ENCODE measurements around the gene RCAN1. TPM values are rescaled to one million over a fixed set of nuclear protein-coding genes. Genes with fewer than 3 reads are reported as not detected.

RCAN1 gene
- total and polyA plus RNA-seq, 2 of the 13 experiments (the other 11 are each of a cell fraction or from before 2014, with no cell fraction given), result 9.4 to 34.1 TPM

DNA sequence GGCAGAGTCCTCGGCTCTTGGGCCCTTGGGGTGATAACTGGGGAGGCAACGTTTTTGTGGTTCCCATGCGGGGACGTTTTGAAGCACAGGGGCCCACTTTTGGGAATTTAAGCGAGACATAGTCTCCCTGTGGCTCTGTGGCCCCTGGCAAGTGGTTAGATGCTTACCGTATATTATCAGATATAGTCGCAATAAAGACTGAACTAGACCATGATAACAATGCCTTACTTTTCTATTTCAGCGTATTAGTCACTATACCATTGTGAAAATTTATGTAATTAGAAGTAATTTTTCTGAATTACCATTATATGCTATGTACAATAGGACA, 538 bp upstream of the RCAN1 start (continued):
- TF ChIP-seq GZF1 (CRISPR knock-in tag; IDR thresholded peaks at IDR 0.05) (peak; percentile 99), ETV5 (CRISPR knock-in tag; IDR thresholded peaks at IDR 0.05; ENCODE audit: borderline replicate concordance) (no peak), ZNF619 (CRISPR knock-in tag; IDR thresholded peaks at IDR 0.05) (no peak), AGO1 (IDR thresholded peaks at IDR 0.05; ENCODE audit: low read depth, low read length, poor library complexity, severe bottlenecking) (no peak), FOXA3 (CRISPR knock-in tag; IDR thresholded peaks at IDR 0.05) (no peak), ZKSCAN8 (CRISPR knock-in tag; IDR thresholded peaks at IDR 0.05; ENCODE audit: borderline replicate concordance) (no peak), ZBTB1 (CRISPR knock-in tag; IDR thresholded peaks at IDR 0.05; ENCODE audit: borderline replicate concordance) (no peak), ZFY (CRISPR knock-in tag; IDR thresholded peaks at IDR 0.05) (no peak), NFE2L2 (IDR thresholded peaks at IDR 0.05; ENCODE audit: low read length) (no peak), RORA (CRISPR knock-in tag; IDR thresholded peaks at IDR 0.05) (no peak), ZNF530 (CRISPR knock-in tag; IDR thresholded peaks at IDR 0.05; ENCODE audit: low read depth) (no peak), CBX2 (IDR thresholded peaks at IDR 0.05; ENCODE audit: low read depth, low read length) (no peak), CBX2 (CRISPR knock-in tag; IDR thresholded peaks at IDR 0.05; ENCODE audit: low read depth) (no peak), SAFB2 (CRISPR knock-in tag; IDR thresholded peaks at IDR 0.05; ENCODE audit: borderline replicate concordance, low read depth) (no peak), RXRB (CRISPR knock-in tag; IDR thresholded peaks at IDR 0.05; ENCODE audit: borderline replicate concordance) (peak; percentile 31; the same call in 1 of the 2 replicates), MIER2 (CRISPR knock-in tag; IDR thresholded peaks at IDR 0.05) (no peak)
- TF ChIP-seq, protein P1, sequence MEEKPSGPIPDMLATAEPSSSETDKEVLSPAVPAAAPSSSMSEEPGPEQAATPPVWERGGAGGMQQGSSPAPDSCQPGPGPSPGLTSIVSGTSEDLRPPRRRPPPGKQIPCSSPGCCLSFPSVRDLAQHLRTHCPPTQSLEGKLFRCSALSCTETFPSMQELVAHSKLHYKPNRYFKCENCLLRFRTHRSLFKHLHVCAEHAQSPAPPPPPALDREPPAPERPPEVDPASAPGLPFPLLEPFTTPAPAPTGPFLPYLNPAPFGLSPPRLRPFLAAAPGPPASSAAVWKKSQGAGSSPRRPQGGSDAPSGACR (CRISPR knock-in tag; IDR thresholded peaks at IDR 0.05), result no peak
- TF ChIP-seq, protein P2, sequence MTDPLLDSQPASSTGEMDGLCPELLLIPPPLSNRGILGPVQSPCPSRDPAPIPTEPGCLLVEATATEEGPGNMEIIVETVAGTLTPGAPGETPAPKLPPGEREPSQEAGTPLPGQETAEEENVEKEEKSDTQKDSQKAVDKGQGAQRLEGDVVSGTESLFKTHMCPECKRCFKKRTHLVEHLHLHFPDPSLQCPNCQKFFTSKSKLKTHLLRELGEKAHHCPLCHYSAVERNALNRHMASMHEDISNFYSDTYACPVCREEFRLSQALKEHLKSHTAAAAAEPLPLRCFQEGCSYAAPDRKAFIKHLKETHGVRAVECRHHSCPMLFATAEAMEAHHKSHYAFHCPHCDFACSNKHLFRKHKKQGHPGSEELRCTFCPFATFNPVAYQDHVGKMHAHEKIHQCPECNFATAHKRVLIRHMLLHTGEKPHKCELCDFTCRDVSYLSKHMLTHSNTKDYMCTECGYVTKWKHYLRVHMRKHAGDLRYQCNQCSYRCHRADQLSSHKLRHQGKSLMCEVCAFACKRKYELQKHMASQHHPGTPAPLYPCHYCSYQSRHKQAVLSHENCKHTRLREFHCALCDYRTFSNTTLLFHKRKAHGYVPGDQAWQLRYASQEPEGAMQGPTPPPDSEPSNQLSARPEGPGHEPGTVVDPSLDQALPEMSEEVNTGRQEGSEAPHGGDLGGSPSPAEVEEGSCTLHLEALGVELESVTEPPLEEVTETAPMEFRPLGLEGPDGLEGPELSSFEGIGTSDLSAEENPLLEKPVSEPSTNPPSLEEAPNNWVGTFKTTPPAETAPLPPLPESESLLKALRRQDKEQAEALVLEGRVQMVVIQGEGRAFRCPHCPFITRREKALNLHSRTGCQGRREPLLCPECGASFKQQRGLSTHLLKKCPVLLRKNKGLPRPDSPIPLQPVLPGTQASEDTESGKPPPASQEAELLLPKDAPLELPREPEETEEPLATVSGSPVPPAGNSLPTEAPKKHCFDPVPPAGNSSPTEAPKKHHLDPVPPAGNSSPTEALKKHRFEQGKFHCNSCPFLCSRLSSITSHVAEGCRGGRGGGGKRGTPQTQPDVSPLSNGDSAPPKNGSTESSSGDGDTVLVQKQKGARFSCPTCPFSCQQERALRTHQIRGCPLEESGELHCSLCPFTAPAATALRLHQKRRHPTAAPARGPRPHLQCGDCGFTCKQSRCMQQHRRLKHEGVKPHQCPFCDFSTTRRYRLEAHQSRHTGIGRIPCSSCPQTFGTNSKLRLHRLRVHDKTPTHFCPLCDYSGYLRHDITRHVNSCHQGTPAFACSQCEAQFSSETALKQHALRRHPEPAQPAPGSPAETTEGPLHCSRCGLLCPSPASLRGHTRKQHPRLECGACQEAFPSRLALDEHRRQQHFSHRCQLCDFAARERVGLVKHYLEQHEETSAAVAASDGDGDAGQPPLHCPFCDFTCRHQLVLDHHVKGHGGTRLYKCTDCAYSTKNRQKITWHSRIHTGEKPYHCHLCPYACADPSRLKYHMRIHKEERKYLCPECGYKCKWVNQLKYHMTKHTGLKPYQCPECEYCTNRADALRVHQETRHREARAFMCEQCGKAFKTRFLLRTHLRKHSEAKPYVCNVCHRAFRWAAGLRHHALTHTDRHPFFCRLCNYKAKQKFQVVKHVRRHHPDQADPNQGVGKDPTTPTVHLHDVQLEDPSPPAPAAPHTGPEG (CRISPR knock-in tag; IDR thresholded peaks at IDR 0.05), result no peak
- TF ChIP-seq, protein P3, sequence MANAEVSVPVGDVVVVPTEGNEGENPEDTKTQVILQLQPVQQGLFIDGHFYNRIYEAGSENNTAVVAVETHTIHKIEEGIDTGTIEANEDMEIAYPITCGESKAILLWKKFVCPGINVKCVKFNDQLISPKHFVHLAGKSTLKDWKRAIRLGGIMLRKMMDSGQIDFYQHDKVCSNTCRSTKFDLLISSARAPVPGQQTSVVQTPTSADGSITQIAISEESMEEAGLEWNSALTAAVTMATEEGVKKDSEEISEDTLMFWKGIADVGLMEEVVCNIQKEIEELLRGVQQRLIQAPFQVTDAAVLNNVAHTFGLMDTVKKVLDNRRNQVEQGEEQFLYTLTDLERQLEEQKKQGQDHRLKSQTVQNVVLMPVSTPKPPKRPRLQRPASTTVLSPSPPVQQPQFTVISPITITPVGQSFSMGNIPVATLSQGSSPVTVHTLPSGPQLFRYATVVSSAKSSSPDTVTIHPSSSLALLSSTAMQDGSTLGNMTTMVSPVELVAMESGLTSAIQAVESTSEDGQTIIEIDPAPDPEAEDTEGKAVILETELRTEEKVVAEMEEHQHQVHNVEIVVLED (CRISPR knock-in tag; IDR thresholded peaks at IDR 0.05; ENCODE audit: borderline replicate concordance), result peak; percentile 44; the same call in 1 of the 2 replicates
- TF ChIP-seq, protein P4, sequence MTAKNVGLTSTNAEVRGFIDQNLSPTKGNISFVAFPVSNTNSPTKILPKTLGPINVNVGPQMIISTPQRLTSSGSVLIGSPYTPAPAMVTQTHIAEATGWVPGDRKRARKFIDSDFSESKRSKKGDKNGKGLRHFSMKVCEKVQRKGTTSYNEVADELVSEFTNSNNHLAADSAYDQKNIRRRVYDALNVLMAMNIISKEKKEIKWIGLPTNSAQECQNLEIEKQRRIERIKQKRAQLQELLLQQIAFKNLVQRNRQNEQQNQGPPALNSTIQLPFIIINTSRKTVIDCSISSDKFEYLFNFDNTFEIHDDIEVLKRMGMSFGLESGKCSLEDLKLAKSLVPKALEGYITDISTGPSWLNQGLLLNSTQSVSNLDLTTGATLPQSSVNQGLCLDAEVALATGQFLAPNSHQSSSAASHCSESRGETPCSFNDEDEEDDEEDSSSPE (CRISPR knock-in tag; IDR thresholded peaks at IDR 0.05), result 0 out of 2 replicates have a peak, but pooled peaks have one; percentile 8
- TF ChIP-seq, protein P5, sequence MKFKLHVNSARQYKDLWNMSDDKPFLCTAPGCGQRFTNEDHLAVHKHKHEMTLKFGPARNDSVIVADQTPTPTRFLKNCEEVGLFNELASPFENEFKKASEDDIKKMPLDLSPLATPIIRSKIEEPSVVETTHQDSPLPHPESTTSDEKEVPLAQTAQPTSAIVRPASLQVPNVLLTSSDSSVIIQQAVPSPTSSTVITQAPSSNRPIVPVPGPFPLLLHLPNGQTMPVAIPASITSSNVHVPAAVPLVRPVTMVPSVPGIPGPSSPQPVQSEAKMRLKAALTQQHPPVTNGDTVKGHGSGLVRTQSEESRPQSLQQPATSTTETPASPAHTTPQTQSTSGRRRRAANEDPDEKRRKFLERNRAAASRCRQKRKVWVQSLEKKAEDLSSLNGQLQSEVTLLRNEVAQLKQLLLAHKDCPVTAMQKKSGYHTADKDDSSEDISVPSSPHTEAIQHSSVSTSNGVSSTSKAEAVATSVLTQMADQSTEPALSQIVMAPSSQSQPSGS (CRISPR knock-in tag; IDR thresholded peaks at IDR 0.05), result no peak

Measured in HepG2 (cell line).